KMS-11 (cell line): Measurements from ENCODE around the gene ENPP6.

Experiments
- H2AFZ ChIP-seq: fragments of 200-600 bp; sonication (generic); 2 replicates; pipeline ENCODE4 v1.6.1; 2016; ENCODE audit warnings: antibody characterized with exemption, mixed run types, low read depth
- H3K27ac ChIP-seq: fragments of 200-600 bp; sonication (generic); 2 replicates; pipeline ENCODE4 v1.6.1; 2016; ENCODE audit warnings: mild to moderate bottlenecking, mixed run types
- H3K27me3 ChIP-seq: fragments of 200-600 bp; sonication (generic); 2 replicates; pipeline ENCODE4 v1.6.1; 2017; ENCODE audit warnings: mild to moderate bottlenecking, low read depth, mixed run types, moderate library complexity; ENCODE audit not compliant: insufficient read depth
- H3K36me3 ChIP-seq: fragments of 200-600 bp; sonication (generic); 2 replicates; pipeline ENCODE4 v1.6.1; 2017; ENCODE audit warnings: mild to moderate bottlenecking, mixed run types; ENCODE audit not compliant: insufficient read depth
- H3K4me1 ChIP-seq: fragments of 200-600 bp; sonication (generic); 2 replicates; pipeline ENCODE4 v1.6.1; 2016; ENCODE audit warnings: mild to moderate bottlenecking, low read depth, mixed run types; ENCODE audit not compliant: poor library complexity, severe bottlenecking
- H3K4me2 ChIP-seq: fragments of 200-600 bp; sonication (generic); 2 replicates; pipeline ENCODE4 v1.7.0; 2016; ENCODE audit warnings: mild to moderate bottlenecking, mixed run types
- H3K4me3 ChIP-seq: fragments of 200-600 bp; sonication (generic); IDR thresholded peaks from 2 replicates; pipeline ENCODE4 v1.6.1; 2017; ENCODE audit warnings: low read depth, low read length, mixed read lengths; ENCODE audit not compliant: insufficient read depth
- H3K79me2 ChIP-seq: fragments of 200-600 bp; sonication (generic); 2 replicates; pipeline ENCODE4 v1.6.1; 2016; ENCODE audit warnings: low read depth, mixed run types; ENCODE audit not compliant: insufficient read depth
- H3K9ac ChIP-seq: fragments of 200-600 bp; sonication (generic); 2 replicates; pipeline ENCODE4 v1.6.1; 2016; ENCODE audit warnings: mild to moderate bottlenecking, mixed run types
- H4K20me1 ChIP-seq: fragments of 200-600 bp; sonication (generic); 2 replicates; pipeline ENCODE4 v1.6.1; 2016; ENCODE audit warnings: mild to moderate bottlenecking, mixed run types; ENCODE audit not compliant: insufficient read depth
- CTCF ChIP-seq: fragments of 200-600 bp; sonication (generic); conservative IDR thresholded peaks from 2 replicates; pipeline ENCODE4 v1.6.1; 2017; ENCODE audit warnings: low read depth, mild to moderate bottlenecking, antibody characterized with exemption, low read length, moderate library complexity, mixed read lengths

Gene ENPP6

GRCh38 chr4:184199780-184200179 is 17.9 kb downstream of the ENPP6 start:
- Histone ChIP-seq H3K36me3 (no peaks in the 10 kb centered on the region), H3K4me3 (no peak overlapping the region), H4K20me1 (no peaks in the 10 kb centered on the region), H2AFZ (no peak overlapping the region), H3K27me3 (no peaks in the 10 kb centered on the region), H3K4me1 (no peaks in the 10 kb centered on the region), H3K27ac (no peak overlapping the region), H3K4me2 (no peak overlapping the region), H3K79me2 (no peaks in the 10 kb centered on the region), H3K9ac (no peak overlapping the region)
- TF ChIP-seq CTCF = no peak

- TF ChIP-seq CTCF = no peak
- Histone ChIP-seq H3K4me2 (no peak overlapping the region), H3K4me1 (no peaks in the 10 kb centered on the region), H3K4me3 (no peak overlapping the region), H4K20me1 (no peaks in the 10 kb centered on the region), H3K36me3 (no peaks in the 10 kb centered on the region), H3K27ac (no peak overlapping the region), H3K27me3 (no peaks in the 10 kb centered on the region), H2AFZ (no peak overlapping the region), H3K9ac (no peak overlapping the region), H3K79me2 (no peaks in the 10 kb centered on the region)
Observed at GRCh38 chr4:184198190-184198589, 19.5 kb downstream of the ENPP6 start.

GRCh38 chr4:184197536-184198082 is 20.1 kb downstream of the ENPP6 start:
- Histone ChIP-seq H3K27me3 (no peaks in the 10 kb centered on the region), H3K27ac (no peak overlapping the region), H3K36me3 (no peaks in the 10 kb centered on the region), H3K4me3 (no peak overlapping the region), H2AFZ (no peak overlapping the region), H4K20me1 (no peaks in the 10 kb centered on the region), H3K79me2 (no peaks in the 10 kb centered on the region), H3K4me1 (no peaks in the 10 kb centered on the region), H3K4me2 (no peak overlapping the region), H3K9ac (no peak overlapping the region)
- no peak for TF ChIP-seq CTCF

GRCh38 chr4:184196730-184197385 is 20.8 kb downstream of the ENPP6 start:
- Histone ChIP-seq H3K27ac (no peak overlapping the region), H3K4me2 (no peak overlapping the region), H3K36me3 (no peaks in the 10 kb centered on the region), H3K79me2 (no peaks in the 10 kb centered on the region), H3K9ac (no peak overlapping the region), H3K4me3 (no peak overlapping the region), H3K4me1 (no peaks in the 10 kb centered on the region), H2AFZ (no peak overlapping the region), H4K20me1 (no peaks in the 10 kb centered on the region), H3K27me3 (no peaks in the 10 kb centered on the region)
- no peak for TF ChIP-seq CTCF
